ENCODE measurements around the gene PIK3C2G. TPM values are rescaled to one million over a fixed set of nuclear protein-coding genes. Genes with fewer than 3 reads are reported as not detected.

Gene PIK3C2G
- total RNA-seq, 1 donor from 2014 or later, result 0.26 TPM

GRCh38 chr12:18631339-18631738, 370.0 kb downstream of the PIK3C2G start:
- Histone ChIP-seq H3K27me3 (ENCODE audit: control insufficient read depth, insufficient read depth, low read length) (no peaks in the 10 kb centered on the region), H3K36me3 (ENCODE audit: control insufficient read depth, insufficient read depth, low read length) (no peaks in the 10 kb centered on the region), H3K4me3 (ENCODE audit: low read depth, low read length) (no peak overlapping the region)
- DNase-seq (ENCODE audit: low read depth) (no peak), FAIRE-seq (no peak)
- no peak for TF ChIP-seq CTCF (IDR thresholded peaks at IDR 0.05; ENCODE audit: insufficient read depth, low read length, severe bottlenecking)

GRCh38 chr12:18632848-18633247, 371.5 kb downstream of the PIK3C2G start:
- DNase-seq (ENCODE audit: low read depth), result peak; percentile 9
- TF ChIP-seq CTCF (IDR thresholded peaks at IDR 0.05; ENCODE audit: insufficient read depth, low read length, severe bottlenecking), result no peak
- Histone ChIP-seq H3K27me3 (ENCODE audit: control insufficient read depth, insufficient read depth, low read length) (no peaks in the 10 kb centered on the region), H3K4me3 (ENCODE audit: low read depth, low read length) (no peak overlapping the region), H3K36me3 (ENCODE audit: control insufficient read depth, insufficient read depth, low read length) (no peaks in the 10 kb centered on the region)
- FAIRE-seq, result no peak

GRCh38 chr12:18634382-18634781, 373.1 kb downstream of the PIK3C2G start:
- H3K4me3 ChIP-seq (ENCODE audit: low read depth, low read length), result no peak overlapping the region
- DNase-seq (ENCODE audit: low read depth) (no peak), FAIRE-seq (peak; percentile 7)
- TF ChIP-seq CTCF (IDR thresholded peaks at IDR 0.05; ENCODE audit: insufficient read depth, low read length, severe bottlenecking), result no peak
- no peaks in the 10 kb centered on the region for H3K36me3 ChIP-seq (ENCODE audit: control insufficient read depth, insufficient read depth, low read length)
- no peaks in the 10 kb centered on the region for H3K27me3 ChIP-seq (ENCODE audit: control insufficient read depth, insufficient read depth, low read length)

GRCh38 chr12:18640321-18640955, 379.1 kb downstream of the PIK3C2G start:
- Histone ChIP-seq H3K4me3 (ENCODE audit: low read depth, low read length) (no peak overlapping the region), H3K27me3 (ENCODE audit: control insufficient read depth, insufficient read depth, low read length) (no peaks in the 10 kb centered on the region), H3K36me3 (ENCODE audit: control insufficient read depth, insufficient read depth, low read length) (no peaks in the 10 kb centered on the region)
- no peak for DNase-seq (ENCODE audit: low read depth)
- no peak for TF ChIP-seq CTCF (IDR thresholded peaks at IDR 0.05; ENCODE audit: insufficient read depth, low read length, severe bottlenecking)
- FAIRE-seq, result no peak

GRCh38 chr12:18643681-18644080, 382.4 kb downstream of the PIK3C2G start:
- no peak for FAIRE-seq
- Histone ChIP-seq H3K4me3 (ENCODE audit: low read depth, low read length) (no peak overlapping the region), H3K36me3 (ENCODE audit: control insufficient read depth, insufficient read depth, low read length) (no peaks in the 10 kb centered on the region), H3K27me3 (ENCODE audit: control insufficient read depth, insufficient read depth, low read length) (no peaks in the 10 kb centered on the region)
- TF ChIP-seq CTCF (IDR thresholded peaks at IDR 0.05; ENCODE audit: insufficient read depth, low read length, severe bottlenecking), result no peak
- no peak for DNase-seq (ENCODE audit: low read depth)

GRCh38 chr12:18644564-18644963, 383.2 kb downstream of the PIK3C2G start:
- Histone ChIP-seq H3K27me3 (ENCODE audit: control insufficient read depth, insufficient read depth, low read length) (no peaks in the 10 kb centered on the region), H3K4me3 (ENCODE audit: low read depth, low read length) (no peak overlapping the region), H3K36me3 (ENCODE audit: control insufficient read depth, insufficient read depth, low read length) (no peaks in the 10 kb centered on the region)
- TF ChIP-seq CTCF (IDR thresholded peaks at IDR 0.05; ENCODE audit: insufficient read depth, low read length, severe bottlenecking), result no peak
- FAIRE-seq, result no peak
- no peak for DNase-seq (ENCODE audit: low read depth)

All from bronchial epithelial cell (primary cell).